Activated gamma-delta T cell treated with Interleukin-2 at 50 U/mL for 16 hours (primary cell): Measurements from ENCODE around the gene PTPRB.

Source experiments
- DNase-seq: peaks from one replicate; pipeline ENCODE4 v3.0.0-alpha.2; 2020

The PTPRB gene

GRCh38 chr12:70637303-70638085 lies at the start of gene PTPRB:
PTPRB (minus strand) TSS chr12:70637429; CDS start chr12:70637395, 34 bp downstream.
- DNase-seq, result no peak

GRCh38 chr12:70686907-70687306 lies 49.7 kb upstream of the PTPRB start:
- DNase-seq, result no peak

GRCh38 chr12:70686299-70686698 lies 49.1 kb upstream of the PTPRB start:
- no peak for DNase-seq

- no peak for DNase-seq
Measured at GRCh38 chr12:70683976-70684375, 46.7 kb upstream of the PTPRB start.

- DNase-seq, result no peak
Measured at GRCh38 chr12:70671698-70672097, 34.5 kb upstream of the PTPRB start.

- DNase-seq, result no peak
Measured at GRCh38 chr12:70670948-70671347, 33.7 kb upstream of the PTPRB start.

GRCh38 chr12:70667253-70667652 lies 30.0 kb upstream of the PTPRB start:
- no peak for DNase-seq

- DNase-seq, result no peak
Measured at GRCh38 chr12:70666364-70666763, 29.1 kb upstream of the PTPRB start.

- no peak for DNase-seq
Measured at GRCh38 chr12:70664465-70664881, 27.2 kb upstream of the PTPRB start.

- no peak for DNase-seq
Measured at GRCh38 chr12:70663838-70664237, 26.6 kb upstream of the PTPRB start.

- DNase-seq, result no peak
Measured at GRCh38 chr12:70661466-70662161, 24.4 kb upstream of the PTPRB start.

- no peak for DNase-seq
Measured at GRCh38 chr12:70660620-70661219, 23.5 kb upstream of the PTPRB start.

GRCh38 chr12:70660002-70660604 lies 22.9 kb upstream of the PTPRB start:
- no peak for DNase-seq

GRCh38 chr12:70659077-70659606 lies 21.9 kb upstream of the PTPRB start:
- DNase-seq, result no peak

- DNase-seq, result no peak
Measured at GRCh38 chr12:70657616-70658286, 20.5 kb upstream of the PTPRB start.

GRCh38 chr12:70652451-70652850 lies 15.2 kb upstream of the PTPRB start:
- no peak for DNase-seq

- no peak for DNase-seq
Measured at GRCh38 chr12:70648831-70649230, 11.6 kb upstream of the PTPRB start.

- no peak for DNase-seq
Measured at GRCh38 chr12:70648191-70648590, 11.0 kb upstream of the PTPRB start.

GRCh38 chr12:70646850-70647249 lies 9.6 kb upstream of the PTPRB start:
- no peak for DNase-seq

- DNase-seq, result peak; percentile 33
Measured at GRCh38 chr12:70645494-70646317, 8.5 kb upstream of the PTPRB start.

- no peak for DNase-seq
Measured at GRCh38 chr12:70644861-70645260, 7.6 kb upstream of the PTPRB start.

GRCh38 chr12:70643939-70644338 lies 6.7 kb upstream of the PTPRB start:
- no peak for DNase-seq
